Inflammatory macrophage (primary cell): Measurements from ENCODE around the gene CACNA2D1.

ENCODE experiments used
- DNase-seq, 2 donors: peaks; one replicate each; pipeline ENCODE4 v3.0.0-alpha.2; 2020 to 2022

CACNA2D1 gene

DNA sequence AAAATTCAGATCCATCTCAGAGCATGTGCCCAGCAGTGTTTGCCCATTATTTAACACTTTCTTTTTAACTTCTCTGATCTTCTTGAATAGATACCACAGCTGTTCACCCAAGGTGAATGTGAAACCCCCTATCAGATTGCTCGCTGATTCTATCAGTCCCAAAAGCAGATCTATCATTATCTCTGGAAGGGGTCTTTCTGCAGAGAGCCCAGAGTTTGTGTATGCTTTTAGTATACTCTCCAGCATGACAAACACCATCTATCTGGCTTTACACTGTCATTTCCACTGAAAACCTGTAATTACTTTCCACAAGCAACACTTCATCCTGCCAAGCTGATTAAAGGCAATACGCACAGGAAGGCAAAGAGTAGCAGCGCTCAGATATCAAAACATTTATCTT, 168.2 kb downstream of the CACNA2D1 start:
- no peak for DNase-seq

- DNase-seq: no peak
Observed at GRCh38 chr7:82274681-82275080, 168.9 kb downstream of the CACNA2D1 start.

- DNase-seq: no peak
Observed at GRCh38 chr7:82273886-82274285, 169.7 kb downstream of the CACNA2D1 start.

DNA sequence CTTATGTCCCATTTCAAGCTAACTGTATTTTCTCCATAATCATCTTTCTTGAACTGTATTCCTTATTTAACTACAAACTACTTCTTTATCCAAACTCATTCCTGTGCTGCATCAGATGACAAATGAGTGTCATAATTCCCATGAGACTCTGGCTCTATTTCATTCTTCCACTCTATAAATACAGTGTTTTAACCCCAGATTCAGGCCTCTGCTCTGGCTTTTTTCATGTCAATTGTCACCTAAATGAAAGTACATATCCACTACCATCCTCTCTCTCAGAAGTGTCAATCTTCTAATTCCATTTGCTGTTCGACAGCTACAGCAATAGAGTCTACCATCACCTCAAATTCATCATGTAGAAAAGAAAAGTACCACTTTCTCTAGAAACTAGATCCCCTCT, 172.7 kb downstream of the CACNA2D1 start:
- no peak for DNase-seq

DNA sequence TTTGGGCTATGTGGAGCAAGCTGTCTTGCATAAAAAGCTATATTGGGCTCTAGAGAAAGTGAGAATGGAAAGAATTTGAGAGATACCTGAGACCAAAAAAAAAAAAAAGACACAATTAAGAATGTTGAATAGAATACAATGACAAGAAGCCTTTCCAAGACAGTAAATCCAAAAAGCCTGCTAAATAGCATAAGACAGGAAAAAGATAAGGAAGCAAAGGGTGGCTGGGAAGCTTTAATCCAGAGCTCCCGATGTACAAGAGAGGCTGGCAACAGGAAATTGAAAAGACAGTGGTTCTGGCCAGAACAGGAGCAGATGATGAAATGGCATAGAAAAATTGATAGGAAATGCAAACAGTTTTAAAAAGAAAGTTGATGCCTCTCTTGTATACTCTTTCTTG, 174.9 kb downstream of the CACNA2D1 start:
- DNase-seq: no peak

DNA sequence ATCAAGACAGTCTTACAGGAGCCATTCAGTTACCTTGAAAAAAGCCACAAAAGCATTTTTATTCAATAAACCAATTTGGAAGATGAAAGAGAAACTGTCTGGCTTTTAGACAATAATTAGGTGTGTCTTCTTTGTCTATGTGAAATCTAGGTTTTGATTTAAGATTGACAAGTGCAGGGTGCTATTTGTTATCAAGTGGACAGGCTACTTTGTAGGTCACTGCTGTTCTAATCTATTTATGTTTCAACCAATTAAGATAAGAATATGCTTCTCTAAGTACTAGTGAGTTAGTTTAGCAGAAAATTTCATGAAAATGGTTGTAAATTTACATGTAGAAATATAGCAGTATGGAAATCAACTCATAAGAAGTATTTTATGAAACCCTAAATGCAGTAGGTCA, 177.5 kb downstream of the CACNA2D1 start:
- DNase-seq: no peak

GRCh38 chr7:82264783-82265305, 178.7 kb downstream of the CACNA2D1 start:
- DNase-seq: no peak

- DNase-seq: no peak
Observed at GRCh38 chr7:82263920-82264782, 179.4 kb downstream of the CACNA2D1 start.

GRCh38 chr7:82258181-82258580, 185.4 kb downstream of the CACNA2D1 start:
- no peak for DNase-seq

DNA sequence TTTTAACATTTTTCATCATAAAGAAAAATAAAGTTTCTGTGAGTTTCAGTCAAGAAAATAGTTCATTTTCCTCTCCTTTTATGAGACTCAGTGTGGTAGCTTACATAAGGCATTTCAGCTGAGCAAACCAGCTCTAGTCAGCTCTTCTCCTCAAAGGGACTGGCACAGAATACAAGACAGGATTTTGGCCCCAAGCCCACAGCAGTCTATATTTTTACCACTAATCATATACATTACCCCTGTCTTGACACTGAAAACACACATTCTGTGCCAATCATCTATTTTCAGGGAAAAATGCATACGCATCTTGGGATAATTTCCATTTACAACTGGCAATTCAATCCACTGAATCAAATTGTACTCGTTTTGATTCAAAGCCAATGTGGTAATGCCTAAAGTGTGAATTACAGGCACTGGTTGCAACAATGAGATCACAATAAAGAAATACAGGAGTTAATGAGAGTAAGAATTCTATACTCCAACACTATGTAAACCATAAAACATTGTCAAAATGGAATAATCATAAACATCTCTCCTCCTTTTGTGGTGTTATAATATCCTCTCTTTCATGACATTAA, 186.4 kb downstream of the CACNA2D1 start:
- DNase-seq: no peak

- no peak for DNase-seq
Observed at GRCh38 chr7:82255706-82256105, 187.9 kb downstream of the CACNA2D1 start.

DNA sequence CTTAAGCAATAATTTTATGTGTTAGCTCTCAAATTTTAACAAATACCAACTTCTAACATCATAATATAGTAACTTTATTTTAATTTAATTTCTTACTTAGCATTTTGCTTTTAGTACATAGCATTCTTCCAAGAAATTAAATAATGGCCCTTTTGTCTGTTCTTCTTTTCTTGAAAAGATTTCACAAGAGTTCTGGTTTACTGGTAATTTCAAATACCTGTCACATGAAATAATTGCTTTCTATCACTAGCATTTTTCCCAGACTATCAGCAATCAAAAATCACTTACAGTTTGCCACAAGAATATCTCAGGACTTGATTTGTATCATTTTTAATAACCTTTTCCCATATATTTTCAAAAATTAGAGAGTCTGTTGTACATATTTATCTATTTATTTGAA, 193.0 kb downstream of the CACNA2D1 start:
- DNase-seq: no peak

- DNase-seq: no peak
Observed at GRCh38 chr7:82249979-82250378, 193.6 kb downstream of the CACNA2D1 start.

DNA sequence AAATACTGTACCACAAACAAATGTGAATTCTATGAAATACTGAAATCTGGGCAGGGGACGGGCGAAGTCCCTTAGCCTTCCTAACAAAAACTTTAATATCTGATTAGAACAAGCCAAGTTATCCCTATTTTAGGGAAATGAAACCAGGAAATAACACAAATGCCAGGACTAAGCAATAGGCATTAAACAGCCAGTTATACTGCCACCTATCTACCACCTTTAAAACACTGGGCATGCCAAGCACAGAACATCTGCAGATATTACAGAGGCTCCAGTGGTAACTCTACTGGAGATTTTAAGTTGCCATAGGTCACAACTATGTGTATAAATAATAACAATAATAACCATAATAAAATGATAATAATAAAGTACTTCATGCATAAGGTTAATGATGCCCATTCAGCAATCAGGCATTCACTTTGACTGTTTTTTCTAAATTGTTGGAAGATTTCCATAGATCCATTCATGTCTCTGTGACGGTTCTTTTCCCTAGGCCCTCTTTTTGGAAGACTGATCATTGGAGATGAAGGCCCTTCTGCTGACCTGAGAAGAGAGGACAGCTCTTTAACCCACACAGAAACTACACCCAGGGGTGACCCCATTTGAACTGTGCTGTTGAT, 195.7 kb downstream of the CACNA2D1 start:
- peak; percentile 10 to 21 for DNase-seq

DNA sequence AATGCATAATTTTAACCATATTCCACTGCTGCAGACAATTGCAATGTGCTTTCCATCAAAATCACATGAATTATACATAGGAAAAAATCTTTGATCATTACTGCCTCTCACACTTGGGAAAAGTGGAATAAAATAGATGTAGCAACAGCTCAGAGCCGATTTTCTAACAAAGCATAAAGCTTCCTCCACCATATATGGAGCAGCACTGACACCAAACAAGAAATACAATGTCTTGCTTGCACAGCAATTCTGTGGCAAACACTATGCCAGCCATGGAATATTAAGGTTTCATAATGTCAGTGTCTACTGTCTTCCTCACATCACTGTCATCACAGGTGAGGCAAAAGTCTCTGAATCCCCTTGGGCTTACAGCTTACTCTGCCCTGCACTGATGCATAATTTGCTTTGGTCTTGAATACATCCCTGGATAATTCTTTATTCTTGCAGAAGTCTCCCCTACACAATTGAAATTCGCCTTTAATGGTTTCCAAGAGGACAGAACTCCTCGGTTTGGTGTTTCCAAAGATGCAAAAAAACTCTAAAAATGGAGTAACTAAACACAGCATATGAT, 198.5 kb downstream of the CACNA2D1 start:
- no peak for DNase-seq

GRCh38 chr7:82241356-82241755, 202.2 kb downstream of the CACNA2D1 start:
- no peak for DNase-seq

DNA sequence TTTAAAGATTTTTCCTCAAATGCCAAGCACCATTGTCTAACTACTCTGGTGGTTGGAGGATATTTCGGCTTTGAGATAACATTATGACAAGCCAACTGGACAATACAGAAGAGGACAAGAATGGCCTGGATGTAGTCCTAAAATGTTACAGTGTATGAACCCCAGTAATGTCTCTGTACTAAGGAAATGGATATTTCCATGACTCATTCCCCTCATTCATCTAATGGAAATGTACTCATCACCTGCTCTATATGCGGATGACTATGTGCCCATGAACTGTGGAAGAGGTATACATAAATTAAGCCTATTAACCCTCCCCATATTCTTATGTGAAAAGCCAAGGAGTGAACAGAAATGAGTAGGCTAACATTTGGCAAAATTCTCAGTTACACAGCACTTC, 207.9 kb downstream of the CACNA2D1 start:
- no peak for DNase-seq

GRCh38 chr7:82234457-82235049, 209.0 kb downstream of the CACNA2D1 start:
- DNase-seq: peak; percentile 15 to 38

- DNase-seq: no peak
Observed at GRCh38 chr7:82230811-82231581, 212.6 kb downstream of the CACNA2D1 start.

DNA sequence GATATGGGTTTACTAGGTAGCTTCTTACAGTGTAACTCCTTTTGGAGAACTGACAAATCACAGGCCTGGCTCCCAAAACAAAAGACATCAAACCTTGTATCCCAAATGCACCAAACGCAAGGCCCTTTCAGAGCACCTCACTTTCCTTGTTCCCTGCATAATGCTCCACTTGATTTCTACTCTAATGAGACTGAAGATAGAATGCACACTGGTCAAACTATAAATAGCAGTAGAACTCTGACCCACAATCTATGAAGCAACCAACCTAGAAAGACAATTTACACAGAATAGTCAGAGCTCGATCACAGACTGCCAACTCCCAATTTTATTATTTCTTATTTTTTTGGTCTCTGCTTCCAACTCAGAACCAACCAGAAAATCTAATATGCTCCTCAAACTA, 214.4 kb downstream of the CACNA2D1 start:
- no peak for DNase-seq

DNA sequence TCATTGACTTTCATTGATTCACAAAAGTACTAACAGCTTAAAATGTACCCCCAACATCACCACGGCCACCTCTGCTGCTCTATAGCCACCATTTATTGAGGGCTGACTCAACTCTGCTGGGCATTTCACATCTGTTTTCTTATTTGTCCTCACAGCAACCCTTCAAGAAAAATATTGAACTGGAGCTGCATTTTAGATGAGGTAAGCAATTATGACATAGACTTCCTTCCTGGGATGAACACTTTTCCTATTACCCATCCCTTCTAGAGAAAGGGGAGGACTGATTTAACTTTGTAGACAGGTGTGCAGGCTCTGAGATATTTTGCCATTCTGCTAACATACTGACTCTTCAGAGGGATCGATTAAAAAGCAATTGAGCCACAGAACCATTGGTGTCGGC, 217.4 kb downstream of the CACNA2D1 start:
- DNase-seq: no peak

DNA sequence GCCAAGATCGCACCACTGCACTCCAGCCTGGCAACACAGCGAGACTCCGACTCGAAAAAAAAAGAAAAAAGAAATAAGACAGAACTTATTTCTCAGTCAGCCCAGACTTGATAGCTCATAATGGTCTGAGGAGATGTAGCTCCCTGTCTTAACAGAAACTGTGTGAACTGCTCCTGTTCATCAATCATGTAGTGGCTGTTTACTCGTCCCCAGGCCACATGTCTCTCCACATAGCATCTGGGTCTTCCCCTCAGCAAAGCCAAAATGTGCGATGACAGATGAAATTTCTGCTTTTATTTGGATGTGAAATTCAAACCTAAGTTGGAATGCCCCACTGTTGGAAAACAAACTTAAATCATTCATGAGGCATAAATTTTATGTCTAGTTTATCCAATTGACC, 219.0 kb downstream of the CACNA2D1 start:
- no peak for DNase-seq
